GM18907 (cell line): ENCODE results near the gene MRPS18A.
"Not testable (repeated sequence)": the region's sequence is repeated elsewhere in the genome, so short reads cannot be mapped to it uniquely, and the experiment has no call there.

ENCODE experiments used
- ATAC-seq: cut with Tn5 transposase; IDR thresholded peaks from one replicate; pipeline ENCODE4 v1.9.1; 2021; ENCODE audit warnings: mild to moderate bottlenecking, moderate library complexity; ENCODE audit not compliant: unreplicated experiment

The MRPS18A gene

GRCh38 chr6:43639984-43640800 is 47.4 kb downstream of the MRPS18A start:
- no peak for ATAC-seq

GRCh38 chr6:43636308-43636659 is 51.3 kb downstream of the MRPS18A start:
- ATAC-seq, result peak; percentile 18

GRCh38 chr6:43635387-43636307 is 51.9 kb downstream of the MRPS18A start, which contains the start of gene MAD2L1BP:
TSS of gene MAD2L1BP (plus strand) at chr6:43635840. CDS start at chr6:43635876, 36 bp downstream.
- ATAC-seq, result peak; percentile 68

- ATAC-seq, result no peak
Measured at GRCh38 chr6:43634702-43635303, 52.8 kb downstream of the MRPS18A start.

GRCh38 chr6:43633002-43633401 is 54.6 kb downstream of the MRPS18A start:
- ATAC-seq, result not testable (repeated sequence)

GRCh38 chr6:43630980-43631619 is 56.5 kb downstream of the MRPS18A start:
- no peak for ATAC-seq

- peak; percentile 67 for ATAC-seq
Measured at GRCh38 chr6:43629505-43630300, 57.9 kb downstream of the MRPS18A start.

GRCh38 chr6:43629104-43629504 is 58.5 kb downstream of the MRPS18A start, which contains the start of gene GTPBP2:
TSS of gene GTPBP2 (minus strand) at chr6:43629264. CDS start at chr6:43629162, 102 bp downstream.
- peak; percentile 86 for ATAC-seq

GRCh38 chr6:43628393-43629103 is 59.0 kb downstream of the MRPS18A start:
- peak; percentile 25 for ATAC-seq

GRCh38 chr6:43627008-43627825 is 60.4 kb downstream of the MRPS18A start:
- ATAC-seq, result no peak

GRCh38 chr6:43625393-43625992 is 62.1 kb downstream of the MRPS18A start:
- no peak for ATAC-seq

GRCh38 chr6:43624786-43625288 is 62.8 kb downstream of the MRPS18A start:
- no peak for ATAC-seq

- no peak for ATAC-seq
Measured at GRCh38 chr6:43623880-43624785, 63.5 kb downstream of the MRPS18A start.

GRCh38 chr6:43622541-43622940 is 65.0 kb downstream of the MRPS18A start:
- no peak for ATAC-seq

GRCh38 chr6:43621836-43622180 is 65.8 kb downstream of the MRPS18A start:
- ATAC-seq, result no peak
